HCT116 (cell line): ENCODE measurements around the gene C1orf105.

Source experiments
- ELF1 ChIP-seq: IDR thresholded peaks from 2 replicates; pipeline ENCODE4 v1.6.1; 2012; ENCODE audit warnings: low read depth, borderline replicate concordance
- EZH2phosphoT487 ChIP-seq: fragments of 200-600 bp; IDR thresholded peaks from 2 replicates; pipeline ENCODE4 v1.6.1; 2018; ENCODE audit warnings: antibody characterized with exemption, borderline replicate concordance
- JUND ChIP-seq: IDR thresholded peaks from 2 replicates; pipeline ENCODE4 v1.6.1; 2012
- POLR2A ChIP-seq: IDR thresholded peaks from 2 replicates; pipeline ENCODE4 v1.7.0; 2011; ENCODE audit warnings: borderline replicate concordance; ENCODE audit not compliant: insufficient read depth, insufficient read length; ENCODE audit errors: extremely low read depth
- POLR2AphosphoS5 ChIP-seq: IDR thresholded peaks from 2 replicates; pipeline ENCODE4 v1.6.1; 2011; ENCODE audit warnings: mild to moderate bottlenecking, low read depth, low read length, moderate library complexity
- SIN3A ChIP-seq: IDR thresholded peaks from 2 replicates; pipeline ENCODE4 v1.6.1; 2012; ENCODE audit warnings: low read depth
- SP1 ChIP-seq: IDR thresholded peaks from 2 replicates; pipeline ENCODE4 v1.6.1; 2012; ENCODE audit warnings: low read depth
- ZNF274 ChIP-seq: fragments of 200-500 bp; sonication (Bioruptor generic); IDR thresholded peaks from 2 replicates; pipeline ENCODE4 v1.6.1; 2014; ENCODE audit warnings: mild to moderate bottlenecking, low read depth, low read length, inconsistent platforms
- TF ChIP-seq, protein P1 (sequence below), 3 experiments: fragments of 200-600 bp in 1 of 3; sonication (generic) in 1 of 3; IDR thresholded peaks in 2 of 3; conservative IDR thresholded peaks in 1 of 3; 2 replicates each; pipeline ENCODE4 v1.5.1; 2012 to 2017; ENCODE audit warnings: low read depth in 2 of 3, low read length in 2 of 3, antibody characterized with exemption in 1 of 3, borderline replicate concordance in 1 of 3, control low read depth in 1 of 3, mild to moderate bottlenecking in 1 of 3, mixed read lengths in 1 of 3, mixed run types in 1 of 3, moderate library complexity in 1 of 3; ENCODE audit not compliant: insufficient read depth in 1 of 3
- TF ChIP-seq, protein P2 (sequence below): IDR thresholded peaks from 2 replicates; pipeline ENCODE4 v1.6.1; 2012
- TF ChIP-seq, protein P3 (sequence below): IDR thresholded peaks from 2 replicates; pipeline ENCODE4 v1.6.1; 2011; ENCODE audit warnings: mild to moderate bottlenecking, low read length, moderate library complexity; ENCODE audit not compliant: insufficient replicate concordance; ENCODE audit errors: extremely low read depth

DNA sequence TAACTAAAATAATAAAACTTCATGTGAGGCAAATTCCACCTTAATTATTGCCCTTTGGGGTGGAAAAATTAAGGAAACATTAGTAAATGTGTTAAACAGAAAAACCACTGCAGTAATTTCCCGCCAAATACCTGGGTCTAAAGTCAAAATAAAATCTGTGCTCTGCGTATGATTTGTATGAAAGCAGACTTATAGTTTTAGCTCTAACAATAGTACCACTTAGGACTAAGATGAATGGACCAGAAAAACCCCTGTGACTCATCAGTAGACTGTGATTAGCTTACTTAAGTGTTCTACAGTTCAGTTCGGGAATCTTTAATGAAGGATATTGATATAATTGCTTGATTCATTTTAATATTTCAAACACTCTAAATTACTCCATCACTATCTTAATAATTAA, 23.3 kb upstream of the C1orf105 start:
- no peak for TF ChIP-seq ELF1
- TF ChIP-seq, protein P1, sequence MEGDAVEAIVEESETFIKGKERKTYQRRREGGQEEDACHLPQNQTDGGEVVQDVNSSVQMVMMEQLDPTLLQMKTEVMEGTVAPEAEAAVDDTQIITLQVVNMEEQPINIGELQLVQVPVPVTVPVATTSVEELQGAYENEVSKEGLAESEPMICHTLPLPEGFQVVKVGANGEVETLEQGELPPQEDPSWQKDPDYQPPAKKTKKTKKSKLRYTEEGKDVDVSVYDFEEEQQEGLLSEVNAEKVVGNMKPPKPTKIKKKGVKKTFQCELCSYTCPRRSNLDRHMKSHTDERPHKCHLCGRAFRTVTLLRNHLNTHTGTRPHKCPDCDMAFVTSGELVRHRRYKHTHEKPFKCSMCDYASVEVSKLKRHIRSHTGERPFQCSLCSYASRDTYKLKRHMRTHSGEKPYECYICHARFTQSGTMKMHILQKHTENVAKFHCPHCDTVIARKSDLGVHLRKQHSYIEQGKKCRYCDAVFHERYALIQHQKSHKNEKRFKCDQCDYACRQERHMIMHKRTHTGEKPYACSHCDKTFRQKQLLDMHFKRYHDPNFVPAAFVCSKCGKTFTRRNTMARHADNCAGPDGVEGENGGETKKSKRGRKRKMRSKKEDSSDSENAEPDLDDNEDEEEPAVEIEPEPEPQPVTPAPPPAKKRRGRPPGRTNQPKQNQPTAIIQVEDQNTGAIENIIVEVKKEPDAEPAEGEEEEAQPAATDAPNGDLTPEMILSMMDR (IDR thresholded peaks at IDR 0.05 in 2 of 3, conservative IDR thresholded peaks at IDR 0.05 in 1 of 3; ENCODE audit: borderline replicate concordance in 1 of 3, insufficient read depth in 1 of 3, low read depth in 2 of 3, low read length in 2 of 3) = no peak
- TF ChIP-seq ZNF274 = no peak
- TF ChIP-seq, protein P2, sequence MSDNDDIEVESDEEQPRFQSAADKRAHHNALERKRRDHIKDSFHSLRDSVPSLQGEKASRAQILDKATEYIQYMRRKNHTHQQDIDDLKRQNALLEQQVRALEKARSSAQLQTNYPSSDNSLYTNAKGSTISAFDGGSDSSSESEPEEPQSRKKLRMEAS = no peak
- no peak for TF ChIP-seq POLR2AphosphoS5
- TF ChIP-seq SP1 = no peak
- no peak for TF ChIP-seq JUND
- TF ChIP-seq, protein P3, sequence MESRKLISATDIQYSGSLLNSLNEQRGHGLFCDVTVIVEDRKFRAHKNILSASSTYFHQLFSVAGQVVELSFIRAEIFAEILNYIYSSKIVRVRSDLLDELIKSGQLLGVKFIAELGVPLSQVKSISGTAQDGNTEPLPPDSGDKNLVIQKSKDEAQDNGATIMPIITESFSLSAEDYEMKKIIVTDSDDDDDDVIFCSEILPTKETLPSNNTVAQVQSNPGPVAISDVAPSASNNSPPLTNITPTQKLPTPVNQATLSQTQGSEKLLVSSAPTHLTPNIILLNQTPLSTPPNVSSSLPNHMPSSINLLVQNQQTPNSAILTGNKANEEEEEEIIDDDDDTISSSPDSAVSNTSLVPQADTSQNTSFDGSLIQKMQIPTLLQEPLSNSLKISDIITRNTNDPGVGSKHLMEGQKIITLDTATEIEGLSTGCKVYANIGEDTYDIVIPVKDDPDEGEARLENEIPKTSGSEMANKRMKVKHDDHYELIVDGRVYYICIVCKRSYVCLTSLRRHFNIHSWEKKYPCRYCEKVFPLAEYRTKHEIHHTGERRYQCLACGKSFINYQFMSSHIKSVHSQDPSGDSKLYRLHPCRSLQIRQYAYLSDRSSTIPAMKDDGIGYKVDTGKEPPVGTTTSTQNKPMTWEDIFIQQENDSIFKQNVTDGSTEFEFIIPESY = no peak
- TF ChIP-seq POLR2A = no peak
- TF ChIP-seq SIN3A = no peak
- no peak for TF ChIP-seq EZH2phosphoT487
